CD4-positive, alpha-beta T cell treated with Interleukin-4 for 1 hour (primary cell): ENCODE results near the gene ORAI2.
"Not testable (repeated sequence)": the region's sequence is repeated elsewhere in the genome, so short reads cannot be mapped to it uniquely, and the experiment has no call there.

ENCODE experiments used
- DNase-seq, 2 donors: peaks; one replicate each; pipeline ENCODE4 v3.0.0-alpha.2; 2020 to 2022

The ORAI2 gene

DNA sequence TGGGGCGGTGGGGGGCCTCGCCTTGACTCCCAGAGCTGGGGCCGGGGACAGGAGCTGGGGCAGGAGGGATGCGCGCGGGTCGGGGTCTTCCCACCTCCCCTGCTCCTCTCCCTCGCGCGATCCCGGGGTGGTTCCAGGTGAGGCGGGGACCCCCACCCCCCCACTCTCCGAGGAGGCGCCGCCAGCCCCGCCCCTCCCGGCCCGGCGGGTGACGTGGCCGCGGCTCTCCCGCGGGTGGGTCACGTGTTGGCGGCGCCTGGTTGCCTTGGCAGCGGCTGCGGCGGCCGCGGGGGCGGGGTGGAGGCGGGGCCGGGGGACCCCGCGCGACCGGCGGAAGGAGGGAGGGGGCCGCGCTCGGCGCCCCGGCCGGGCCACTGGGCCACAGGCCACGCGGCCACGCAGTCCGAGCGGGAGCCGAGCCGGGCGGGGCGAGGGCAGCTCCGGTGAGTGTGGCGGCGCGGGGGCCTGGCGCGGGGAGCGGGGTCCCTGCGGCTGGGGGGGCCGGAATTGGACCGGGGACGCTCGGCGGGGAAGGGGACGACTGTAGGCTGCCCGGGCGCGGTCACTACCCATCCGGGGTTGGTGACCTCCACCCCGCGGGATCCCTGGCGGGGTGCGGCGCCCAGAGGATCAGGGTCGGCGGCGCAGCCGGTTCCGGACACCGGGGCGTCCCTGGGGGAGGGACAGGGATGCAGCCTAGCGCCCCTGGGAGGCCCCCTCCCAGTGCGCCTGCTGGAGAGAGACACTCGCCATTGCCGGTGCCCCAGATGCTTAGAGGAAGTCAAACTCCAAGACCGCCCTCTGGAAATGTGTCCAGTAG lies at the start of gene ORAI2:
Gene ORAI2, plus strand, starts transcription at position 357 of the 820 bp plus-strand sequence. CDS start 5,382 bp downstream, outside the sequence.
- peak; percentile 87 to 89 for DNase-seq

DNA sequence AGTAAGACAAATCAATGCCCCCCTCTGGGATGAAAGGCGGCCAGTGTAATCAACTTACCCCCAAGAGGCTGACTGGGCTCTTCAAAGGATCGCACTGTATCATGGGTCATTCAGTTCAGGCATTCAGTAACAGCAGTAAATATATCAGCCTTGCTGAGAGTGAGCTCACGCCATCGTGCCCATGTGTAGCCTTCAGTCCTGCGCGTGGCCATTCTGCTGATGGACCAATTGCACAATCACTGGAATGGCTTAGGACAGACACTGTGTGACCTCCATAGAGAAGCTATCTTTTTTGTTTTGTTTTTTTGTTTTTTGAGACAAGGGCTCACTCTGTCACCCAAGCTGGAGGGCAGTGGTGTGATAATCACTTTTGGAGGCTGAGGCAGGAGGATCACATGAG lies 46.3 kb upstream of the ORAI2 start:
- DNase-seq = no peak

DNA sequence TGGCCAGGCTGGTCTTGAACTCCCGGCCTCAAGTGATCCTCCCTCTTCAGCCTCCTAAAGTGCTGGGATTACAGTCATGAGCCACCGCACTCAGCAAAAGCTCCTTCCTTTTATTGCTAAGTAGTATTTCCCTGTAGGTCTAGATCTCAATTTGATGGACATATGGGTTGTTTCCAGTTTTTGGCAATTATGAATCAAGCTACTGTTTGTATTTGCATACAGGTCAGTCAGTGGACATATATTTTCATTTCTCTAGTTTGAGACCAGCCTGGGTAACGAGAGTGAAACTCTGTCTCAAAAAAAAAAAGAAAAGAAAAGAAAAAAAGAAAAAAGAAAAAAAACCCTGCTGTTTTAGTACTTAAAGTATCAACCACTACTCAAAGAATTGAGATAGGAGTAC lies 43.6 kb upstream of the ORAI2 start:
- no peak for DNase-seq

DNA sequence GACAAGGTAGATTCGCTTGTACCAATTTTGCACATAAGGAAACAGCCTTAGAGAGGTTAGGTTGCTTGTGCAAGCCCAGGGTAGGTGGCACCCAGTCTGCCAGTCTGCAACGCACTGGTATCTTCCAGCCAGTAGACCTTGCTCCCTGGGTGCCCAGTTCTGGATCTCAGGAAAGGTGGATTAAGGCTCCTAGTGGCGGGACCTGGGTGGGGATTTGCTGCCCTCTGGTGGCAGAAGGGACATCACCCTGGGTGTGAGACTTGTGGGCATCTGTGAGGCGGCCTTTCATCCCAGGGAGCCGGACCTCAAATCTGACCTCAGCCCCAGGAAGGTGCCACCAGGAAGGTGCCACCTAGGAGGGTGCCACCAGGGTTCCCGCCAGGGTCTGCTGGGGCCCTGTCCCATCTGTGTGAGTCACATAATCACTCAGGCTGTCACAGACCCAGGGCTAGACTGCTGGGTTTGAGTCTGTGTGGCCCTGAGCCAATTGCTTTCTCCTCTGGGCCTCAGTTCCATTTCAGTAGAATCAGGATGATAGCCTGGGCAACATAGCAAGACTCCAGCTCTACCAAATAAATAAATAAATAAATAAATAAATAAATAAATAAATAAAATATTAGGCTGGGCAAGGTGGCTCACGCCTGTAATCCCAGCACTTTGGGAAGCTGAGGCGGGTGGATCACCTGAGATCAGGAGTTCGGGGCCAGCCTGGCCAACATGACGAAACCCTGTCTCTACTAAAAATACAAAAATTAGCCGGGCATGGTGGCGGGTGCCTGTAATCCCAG lies 42.5 kb upstream of the ORAI2 start:
- peak; percentile 70 to 71 for DNase-seq

DNA sequence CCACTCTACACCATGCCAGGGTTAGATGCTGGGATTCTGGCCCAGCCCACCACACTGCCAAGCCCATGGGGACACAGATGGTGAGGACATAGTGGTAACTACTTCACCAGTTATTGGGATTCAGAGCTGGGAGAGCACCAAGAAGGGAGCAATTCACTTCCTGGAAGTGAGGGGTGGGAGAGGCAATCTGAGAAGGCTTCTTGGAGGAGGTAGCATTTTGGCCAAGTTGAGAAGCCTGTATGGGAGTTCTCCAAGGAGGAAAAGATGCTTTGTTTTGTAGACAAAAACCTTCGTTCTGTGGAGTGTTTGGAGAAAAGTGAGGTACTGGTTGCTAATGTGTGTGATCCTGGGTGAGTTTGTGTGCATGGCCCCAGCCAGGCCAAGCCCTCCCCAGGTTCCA lies 41.0 kb upstream of the ORAI2 start:
- DNase-seq = no peak

DNA sequence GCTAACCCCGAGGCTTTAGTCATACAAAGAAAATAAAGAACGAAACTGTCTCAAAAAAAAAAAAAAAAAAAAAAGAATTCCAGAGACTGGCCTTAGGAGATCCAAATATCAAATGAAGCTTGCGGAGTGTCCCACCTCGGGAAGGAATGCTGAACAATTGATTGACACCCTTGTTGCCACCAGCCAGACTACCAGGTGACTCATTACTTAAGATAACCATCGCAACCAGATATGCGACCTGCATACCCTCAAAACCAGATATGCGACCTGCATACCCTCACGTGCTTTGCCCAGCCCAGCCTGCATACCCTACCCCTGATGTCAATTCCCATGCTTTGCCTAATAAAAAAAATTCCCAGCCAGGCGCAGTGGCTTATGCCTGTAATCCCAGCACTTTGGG lies 39.9 kb upstream of the ORAI2 start:
- no peak for DNase-seq

DNA sequence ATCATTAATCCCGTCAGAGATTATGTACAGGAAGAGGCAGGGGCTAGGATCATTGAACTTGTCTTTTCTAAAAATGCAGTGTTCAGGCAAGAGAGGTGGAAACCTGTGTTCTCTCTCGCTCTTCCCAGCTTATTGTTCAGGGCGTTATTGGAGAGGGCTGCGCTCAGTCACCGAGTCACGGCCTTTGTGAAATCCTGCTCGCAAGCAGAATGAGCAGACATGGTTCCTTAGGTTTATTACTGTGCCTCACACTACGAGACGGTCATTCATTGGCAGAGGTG lies 37.8 kb upstream of the ORAI2 start:
- DNase-seq = no peak

DNA sequence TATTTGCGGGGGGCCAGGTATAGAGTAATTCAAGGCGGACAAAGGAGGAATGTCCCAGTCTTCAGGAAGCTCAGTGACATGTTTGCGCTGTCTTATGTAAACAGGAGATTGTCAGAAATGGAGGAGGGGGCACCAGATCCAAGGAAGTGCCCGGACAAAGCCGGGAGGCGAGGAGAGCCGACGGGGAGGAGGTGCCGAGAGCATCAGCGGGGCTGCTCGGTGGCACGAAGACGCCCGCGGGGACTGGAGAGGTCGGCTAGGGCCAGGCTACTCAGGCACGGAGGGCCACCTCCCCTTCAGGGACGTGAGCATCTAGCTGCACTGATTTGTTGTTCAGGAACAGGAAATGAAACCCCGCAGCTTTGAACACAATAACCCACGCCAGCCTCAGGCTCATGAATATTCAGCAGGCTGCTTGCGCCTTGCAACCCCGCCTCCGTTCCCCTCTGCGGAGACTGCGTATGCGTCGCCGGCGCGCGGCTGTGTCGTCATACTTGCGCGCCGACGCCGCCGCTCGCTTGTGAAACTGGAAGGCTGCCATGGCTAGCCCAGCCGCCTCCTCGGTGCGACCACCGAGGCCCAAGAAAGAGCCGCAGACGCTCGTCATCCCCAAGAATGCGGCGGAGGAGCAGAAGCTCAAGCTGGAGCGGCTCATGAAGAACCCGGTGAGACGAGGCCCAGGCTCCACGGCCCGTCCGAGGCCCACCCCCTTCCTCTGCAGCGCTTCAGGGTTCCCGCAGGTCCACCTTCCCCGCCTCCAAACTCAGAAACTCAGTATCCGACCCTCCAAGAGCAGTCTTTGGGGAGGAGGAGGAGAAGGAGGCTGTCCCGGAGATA lies 37.3 kb upstream of the ORAI2 start, which contains the start of gene PRKRIP1:
Gene PRKRIP1, plus strand, starts transcription at position 491 of the 837 bp plus-strand sequence. Its CDS starts 49 bp downstream, at position 540.
- DNase-seq = peak; percentile 93

DNA sequence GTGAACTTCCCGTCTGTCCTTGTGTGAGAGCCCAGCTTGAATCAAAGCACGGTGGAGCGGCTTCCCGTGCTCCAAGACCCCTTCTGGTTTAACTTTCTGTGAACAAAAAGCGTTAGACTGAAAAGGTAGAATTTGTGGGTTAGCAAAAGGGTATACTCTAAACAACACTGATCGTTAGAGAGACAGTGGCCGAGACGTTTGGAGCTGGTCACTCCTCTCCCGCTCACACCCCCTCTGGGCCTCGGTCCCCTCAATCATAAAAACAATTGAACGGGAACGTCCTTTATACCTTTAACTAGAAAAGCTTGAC lies 36.7 kb upstream of the ORAI2 start:
- no peak for DNase-seq

DNA sequence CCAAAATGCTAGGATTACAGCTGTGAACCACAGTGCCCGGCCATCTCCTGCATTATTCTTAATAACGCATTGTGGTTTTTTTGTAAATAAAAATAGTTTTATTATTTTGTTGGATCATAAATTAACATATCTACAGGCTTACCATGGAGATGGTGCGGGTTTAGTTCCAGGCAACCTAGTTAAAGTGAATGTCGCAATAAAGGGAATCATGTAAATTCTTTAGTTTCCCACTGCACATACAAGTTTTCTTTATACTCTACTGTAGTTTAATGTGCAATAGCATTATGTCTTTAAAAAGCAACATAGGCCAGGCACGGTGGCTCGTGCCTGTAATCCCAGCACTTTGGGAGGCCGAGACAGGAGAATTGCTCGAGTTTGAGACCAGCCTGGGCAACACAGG lies 34.8 kb upstream of the ORAI2 start:
- DNase-seq = no peak

DNA sequence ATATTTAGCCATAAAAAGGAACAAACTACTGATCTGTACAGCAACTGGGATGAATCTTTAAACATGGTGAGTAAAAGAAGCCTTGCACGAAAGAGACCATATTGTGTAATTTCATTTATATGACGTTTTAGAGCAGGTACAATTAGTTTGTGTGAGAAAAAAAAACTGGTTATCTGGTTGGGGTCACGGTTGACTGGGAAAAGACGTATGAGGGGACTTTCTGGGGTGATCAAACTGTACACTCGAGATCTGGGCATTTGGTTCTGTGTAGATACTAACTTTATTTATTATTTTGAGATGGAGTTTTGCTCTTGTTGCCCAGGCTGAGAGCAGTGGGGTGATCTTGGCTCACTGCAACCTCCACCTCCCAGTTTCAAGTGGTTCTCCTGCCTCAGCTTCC lies 33.0 kb upstream of the ORAI2 start:
- DNase-seq = no peak

DNA sequence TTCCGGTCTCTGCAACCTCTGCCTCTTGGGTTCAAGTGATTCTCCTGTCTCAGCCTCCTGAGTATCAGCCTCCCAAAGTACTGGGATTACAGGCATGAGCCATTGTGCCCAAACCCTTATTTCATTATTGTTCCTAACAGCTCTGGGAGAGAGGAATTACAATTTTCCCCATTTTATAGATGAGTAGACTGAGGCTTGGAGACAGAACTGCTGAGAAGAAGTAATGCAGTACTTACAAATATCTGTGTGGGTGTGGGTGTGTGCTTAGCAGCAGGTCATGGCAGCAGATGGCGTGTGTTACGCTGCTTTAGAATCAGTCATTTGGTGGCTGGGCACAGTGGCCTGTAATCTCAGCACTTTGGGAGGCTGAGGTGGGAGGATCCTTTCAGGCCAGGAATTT lies 29.8 kb upstream of the ORAI2 start:
- no peak for DNase-seq

DNA sequence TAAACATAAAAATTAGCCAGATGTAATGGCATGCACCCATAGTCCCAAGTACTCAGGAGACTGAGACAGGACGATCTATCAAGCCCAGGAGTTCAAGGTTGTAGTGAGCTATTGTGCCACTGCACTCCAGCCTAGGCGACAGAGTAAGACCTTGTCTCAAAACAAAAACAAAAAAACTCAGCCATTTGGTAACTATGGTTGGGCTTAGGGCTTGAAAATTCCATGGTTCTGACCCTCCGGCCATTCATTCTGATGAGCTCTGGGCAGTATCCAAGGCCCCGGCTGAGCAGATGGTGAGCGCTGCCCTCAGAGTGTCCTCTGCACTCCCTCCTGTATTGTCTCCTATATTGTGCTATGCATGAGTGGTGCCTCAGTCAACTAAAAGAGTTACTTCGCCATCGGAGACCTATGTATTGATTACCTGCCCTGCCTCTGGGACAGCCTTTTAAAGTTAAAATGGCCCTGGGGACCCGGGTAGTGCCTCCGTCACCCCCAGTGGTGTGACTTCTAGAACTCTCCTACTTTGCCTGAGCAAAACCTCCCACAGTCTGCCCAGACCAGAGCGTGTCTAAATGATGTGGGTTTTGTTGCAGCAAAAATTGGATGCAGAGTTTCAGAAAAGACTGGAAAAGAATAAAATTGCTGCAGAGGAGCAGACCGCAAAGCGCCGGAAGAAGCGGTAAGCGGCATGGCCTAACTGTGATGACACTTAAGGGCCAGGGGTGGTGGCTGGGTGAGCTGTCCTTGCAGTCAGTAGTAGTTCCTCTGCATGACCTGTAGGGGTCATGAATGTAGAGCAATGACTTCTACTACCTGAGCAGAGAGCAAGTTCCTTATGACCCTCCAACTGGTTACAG lies 29.1 kb upstream of the ORAI2 start:
- peak; percentile 69 to 79 for DNase-seq

DNA sequence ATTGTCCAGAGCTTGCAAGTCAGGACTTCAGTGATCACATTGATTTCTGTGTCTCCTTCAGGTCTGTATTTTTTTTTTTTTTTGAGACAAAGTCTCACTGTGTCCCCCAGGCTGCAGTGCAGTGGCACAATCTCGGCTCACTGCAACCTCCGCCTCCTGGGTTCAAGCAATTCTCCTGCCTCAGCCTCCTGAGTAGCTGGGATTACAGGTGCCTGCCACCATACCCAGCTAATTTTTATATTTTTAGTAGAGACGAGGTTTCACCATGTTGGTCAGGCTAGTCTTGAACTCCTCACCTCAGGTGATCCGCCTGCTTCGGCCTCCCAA lies 28.6 kb upstream of the ORAI2 start:
- not testable (repeated sequence) for DNase-seq

DNA sequence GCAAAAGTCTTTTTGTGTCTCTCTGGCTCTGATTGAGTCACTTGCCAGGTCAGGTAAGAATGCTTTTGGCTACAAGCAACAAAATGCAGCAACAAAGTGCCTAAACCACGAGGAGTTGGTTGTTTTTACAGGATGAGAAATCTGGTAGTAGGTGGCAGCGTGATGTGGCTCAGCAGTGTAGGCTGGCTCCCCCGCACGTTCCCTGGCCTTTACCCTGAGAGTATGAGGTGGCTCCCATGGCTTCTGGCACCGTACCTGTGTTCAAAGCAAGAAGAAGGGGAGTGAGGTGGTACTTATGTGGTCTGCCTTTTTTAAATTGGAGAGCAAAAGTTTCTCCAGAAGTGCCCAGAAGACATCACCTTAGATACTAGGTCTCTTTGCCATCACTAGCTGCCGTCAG lies 25.5 kb upstream of the ORAI2 start:
- no peak for DNase-seq

DNA sequence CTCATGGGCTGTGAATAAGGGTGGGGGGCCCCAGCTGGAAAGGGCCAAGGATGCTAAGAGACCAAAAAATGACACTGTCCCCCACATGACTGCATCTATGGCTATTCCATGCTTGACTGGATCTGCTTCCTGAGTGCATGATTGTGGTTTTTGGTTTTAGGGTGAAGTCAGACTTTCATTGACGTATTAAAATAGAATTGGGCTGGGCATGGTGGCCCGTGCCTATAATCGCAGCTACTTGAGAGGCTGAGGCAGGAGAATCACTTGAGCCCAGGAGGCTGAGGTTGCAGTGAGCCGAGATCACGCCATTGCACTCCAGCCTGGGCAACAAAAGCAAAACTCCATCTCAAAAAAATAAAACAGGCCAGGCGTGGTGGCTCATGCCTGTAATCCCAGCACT lies 24.8 kb upstream of the ORAI2 start:
- DNase-seq = peak in 1 of 2 donors; percentile 38

DNA sequence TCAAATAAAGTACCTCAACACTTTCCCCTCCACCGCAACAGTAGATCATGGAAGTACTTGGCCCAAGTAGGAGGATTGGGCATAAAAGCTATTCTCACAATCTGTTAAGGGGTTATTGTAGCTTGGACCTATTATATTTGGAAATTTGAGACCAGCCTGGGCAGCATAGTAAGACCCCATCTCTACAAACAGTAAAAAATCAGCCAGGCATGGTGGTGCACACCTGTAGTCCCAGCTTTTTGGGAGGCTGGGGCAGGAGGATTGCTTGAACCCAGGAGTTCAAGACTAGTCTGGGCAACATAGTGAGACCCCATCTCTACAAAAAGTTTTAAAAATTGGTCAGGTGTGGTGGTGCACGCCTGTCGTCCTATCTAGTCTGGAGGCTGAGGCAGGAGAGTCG lies 24.0 kb upstream of the ORAI2 start:
- no peak for DNase-seq

DNA sequence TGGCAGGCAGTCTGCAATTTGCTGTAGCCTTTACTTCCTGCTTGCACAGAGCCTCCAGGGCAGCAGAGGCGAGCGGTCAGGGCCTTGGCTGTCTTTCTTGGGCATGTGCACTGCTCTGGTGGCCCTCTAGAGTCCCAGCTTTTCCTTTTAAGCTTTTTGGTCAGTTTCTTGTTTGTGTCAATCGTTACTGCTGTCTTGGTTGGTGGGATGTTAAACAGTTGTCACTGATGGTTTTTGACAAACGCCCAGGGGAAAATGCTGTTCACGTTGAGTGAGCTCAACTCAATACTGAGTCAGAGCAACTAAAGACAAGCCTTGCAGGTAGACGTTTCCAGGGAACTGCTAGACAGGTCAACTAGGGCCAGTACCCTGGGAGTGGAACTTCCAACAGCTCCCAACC lies 23.3 kb upstream of the ORAI2 start:
- no peak for DNase-seq

DNA sequence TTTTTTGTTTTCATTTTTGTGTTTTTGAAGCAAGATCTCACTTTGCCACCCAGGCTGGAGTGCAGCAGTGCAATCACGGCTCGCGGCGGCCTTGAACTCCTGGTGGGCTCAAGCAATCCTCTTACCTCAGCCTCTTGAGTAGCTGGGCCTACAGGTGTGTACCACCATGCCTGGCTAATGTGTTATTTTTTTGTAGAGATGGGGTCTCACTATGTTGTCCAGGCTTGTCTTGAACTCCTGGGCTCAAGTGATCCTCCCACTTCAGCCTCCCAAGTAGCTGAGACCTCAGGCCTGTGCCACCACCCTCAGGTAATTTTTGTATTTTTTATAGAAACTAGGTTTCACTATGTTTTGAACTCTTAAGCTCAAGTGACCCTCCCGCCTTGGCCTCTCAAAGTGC lies 22.5 kb upstream of the ORAI2 start:
- no peak for DNase-seq

DNA sequence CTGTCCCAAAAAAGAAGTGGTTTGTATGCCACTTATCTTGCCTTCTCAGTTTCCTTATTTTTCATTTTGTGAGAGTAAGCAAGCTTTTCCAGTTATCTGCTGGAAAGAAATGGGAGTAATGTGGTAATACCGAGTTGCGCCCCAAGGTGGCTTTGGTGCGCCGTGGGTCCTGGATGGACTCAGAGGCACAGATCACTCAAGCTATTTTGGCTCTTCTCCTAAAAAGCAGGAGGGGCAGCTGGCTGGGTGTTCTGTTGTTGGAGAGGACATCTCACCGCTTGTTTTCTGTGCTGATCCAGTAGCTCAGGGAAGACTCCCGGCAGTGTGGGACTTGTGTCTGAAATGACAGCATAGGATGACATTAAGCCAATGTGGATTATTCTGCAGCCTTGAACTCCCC lies 20.8 kb upstream of the ORAI2 start:
- peak; percentile 58 to 62 for DNase-seq

DNA sequence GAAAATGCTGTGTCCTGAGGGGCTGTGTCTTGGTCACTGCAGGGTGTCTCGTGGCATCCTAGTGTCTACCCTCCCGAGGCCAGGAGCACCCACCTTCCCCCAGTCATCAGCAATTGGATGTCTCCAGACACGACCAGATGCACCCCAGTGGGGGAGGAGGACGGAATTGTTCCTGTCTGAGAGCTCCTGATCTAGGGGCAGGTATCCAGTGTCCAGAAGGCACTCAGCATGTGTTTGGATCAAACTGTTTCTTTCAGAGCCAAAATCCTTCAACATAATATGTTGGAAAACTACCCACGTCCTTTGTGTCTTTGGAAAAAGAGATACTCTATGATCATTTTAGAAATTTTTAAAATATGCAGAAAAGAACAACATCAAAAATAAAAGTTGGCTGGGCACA lies 20.3 kb upstream of the ORAI2 start:
- DNase-seq = no peak

DNA sequence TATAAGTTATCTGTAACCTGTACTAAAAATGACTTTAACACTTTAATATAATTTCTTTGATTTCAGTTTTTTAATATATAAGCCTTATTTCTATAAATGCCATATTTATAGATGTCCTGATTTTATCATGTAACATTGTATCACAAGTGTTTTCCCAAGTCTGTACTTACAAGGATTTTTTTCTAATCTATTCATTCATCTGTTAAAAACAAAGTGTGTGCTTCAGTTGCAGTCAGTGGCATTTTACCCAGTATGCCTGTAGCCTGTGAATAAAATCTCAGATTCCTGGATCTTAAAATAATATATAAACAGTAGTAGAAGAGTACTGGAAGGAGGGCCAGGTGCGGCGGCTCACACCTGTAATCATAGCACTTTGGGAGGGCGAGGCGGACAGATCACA lies 19.8 kb upstream of the ORAI2 start:
- no peak for DNase-seq

DNA sequence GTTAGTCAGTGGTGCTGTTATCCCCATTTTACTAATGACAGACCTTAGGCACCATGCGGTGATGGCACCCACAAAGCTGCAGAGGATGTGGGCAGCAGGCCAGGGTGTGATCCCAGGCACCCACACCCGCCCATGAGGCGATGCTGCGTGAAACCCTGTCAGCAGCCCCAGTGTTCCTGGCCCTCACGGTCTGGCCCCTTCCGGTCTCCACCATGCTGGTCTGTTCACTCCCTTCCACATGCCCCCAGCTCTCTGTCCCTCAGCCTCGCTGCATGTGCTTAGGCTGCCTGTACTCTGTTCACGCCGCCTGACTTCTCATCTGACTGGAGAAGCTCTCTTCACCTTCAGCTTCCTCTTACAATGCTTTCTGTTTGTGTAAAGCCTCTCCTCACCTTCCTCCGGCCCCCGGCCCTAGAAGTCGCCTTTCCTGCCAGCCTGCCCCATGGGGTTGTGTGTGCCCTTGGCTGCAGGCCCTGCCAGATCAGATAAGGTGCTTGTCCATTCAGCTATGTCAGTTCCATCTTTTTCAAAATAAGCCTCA lies 17.6 kb upstream of the ORAI2 start:
- peak; percentile 65 to 67 for DNase-seq
